Psoas muscle (tissue), 8 donors: ENCODE data around the gene TRIM33. TPM values are rescaled to one million over a fixed set of nuclear protein-coding genes. Genes with fewer than 3 reads are reported as not detected.

Source experiments
- ATAC-seq, 4 donors: fragments of 200-7000 bp; cut with Tn5 transposase; one replicate each; pipeline ENCODE4 v1.9.1; 2020; ENCODE audit warnings: moderate library complexity in 3 of 4, mild to moderate bottlenecking in 2 of 4
- DNase-seq, 2 donors: peaks; one replicate each; pipeline ENCODE4 v3.0.0-alpha.2; 2020
- H3K27ac ChIP-seq: fragments of 200-600 bp; one replicate; pipeline ENCODE4 v1.8.0; 2022
- H3K27me3 ChIP-seq, 3 donors: fragments of 200-600 bp in 1 of 3; one replicate each; pipeline versions ENCODE4 v1.6.1 to v1.8.0; 2013 to 2022; ENCODE audit warnings: low read length in 2 of 3, mild to moderate bottlenecking in 2 of 3, moderate library complexity in 1 of 3; ENCODE audit not compliant: insufficient read depth in 3 of 3
- H3K36me3 ChIP-seq, 2 donors: fragments of 200-600 bp in 1 of 2; one replicate each; pipeline versions ENCODE4 v1.6.1 to v1.8.0; 2013 to 2022; ENCODE audit warnings: low read depth in 1 of 2, mild to moderate bottlenecking in 1 of 2, moderate library complexity in 1 of 2; ENCODE audit not compliant: insufficient read depth in 1 of 2
- H3K4me1 ChIP-seq: fragments of 200-600 bp; one replicate; pipeline ENCODE4 v1.8.0; 2022
- H3K4me3 ChIP-seq: fragments of 200-600 bp; one replicate; pipeline ENCODE4 v1.8.0; 2022; ENCODE audit warnings: mild to moderate bottlenecking
- H3K9me3 ChIP-seq: fragments of 200-600 bp; one replicate; pipeline ENCODE4 v1.8.0; 2022
- CTCF ChIP-seq: fragments of 200-600 bp; IDR thresholded peaks from one replicate; pipeline ENCODE4 v1.8.0; 2022; ENCODE audit warnings: antibody characterized with exemption
- WGBS, 3 donors: extraction: QIAGEN DNeasy Blood & Tissue Kit; methylation state at CpG; one replicate each; pipeline versions ENCODE4 v1.1.6 to v1.1.7; 2013; 5-methylcytosine and 5-hydroxymethylcytosine counted together
- intact Hi-C, 2 donors: fragments of 100-400 bp; cut with DNase I; formaldehyde crosslinking; loops; one replicate each; pipeline versions ENCODE4 v1.11.0 to v1.14.2; 2022
- polyA plus RNA-seq, 3 donors: library from polyadenylated mRNA; stranded (reverse); fragments of 200-250 nt; gene quantifications; one replicate each; pipeline ENCODE4 v1.2.3, GENCODE V29; 2013
- total RNA-seq, 4 donors: library from RNA; stranded (reverse); fragmentation: NEBNext Ultra II Directional in 2 of 4; extraction: Animal tissue kit (Norgen Biotek cat#: 25700) in 2 of 4; gene quantifications; one replicate each; pipeline versions ENCODE4 v1.2.1 to v1.2.4, GENCODE V29; 2021 to 2023
- donor health status: healthy with polysubstance abuse.
- donor health status: DM: no; HTN: no; CAD: no; lungs with moderate emphysema.
- donor health status: Bipolar disorder and iron deficiency.
- donor health status: healthy.
- donor health status: DM: yes; HTN: yes; CAD: no.
- donor health status: DM: no; HTN: no; CAD: no.
- donor health status: DM: no; HTN: no; CAD: no.
- donor health status: DM: yes; HTN: yes; CAD: no.

Gene TRIM33
- total and polyA plus RNA-seq, 7 donors = 4.6 to 22.0 (median 15.2) TPM

GRCh38 chr1:114359791-114360190 is 151.2 kb downstream of the TRIM33 start:
- no peak for ATAC-seq
- WGBS, 3 donors = 36 to 60% (median 54%) methylated on average over 1 of the region's 1 CpG
- intact Hi-C loops = no loop called here

GRCh38 chr1:114355240-114355639 is 155.8 kb downstream of the TRIM33 start:
- ATAC-seq (no peak), DNase-seq (no peak)
- WGBS, 3 donors = 95 to 99% (median 97%) methylated on average over 3 of the region's 3 CpGs
- Histone ChIP-seq H3K9me3 (no peaks in the 10 kb centered on the region), H3K4me3 (no peak overlapping the region), H3K27me3 (no peaks in the 10 kb centered on the region), H3K27ac (no peak overlapping the region), H3K36me3 (no peaks in the 10 kb centered on the region), H3K4me1 (no peaks in the 10 kb centered on the region)
- intact Hi-C loops = no loop called here
- no peak for TF ChIP-seq CTCF

More at GRCh38 chr1:114359791-114360190, 151.2 kb downstream of the TRIM33 start:
- DNase-seq = no peak
- Histone ChIP-seq H3K4me1 (no peaks in the 10 kb centered on the region), H3K36me3 (no peaks in the 10 kb centered on the region), H3K27me3 (no peaks in the 10 kb centered on the region), H3K27ac (no peak overlapping the region), H3K9me3 (peaks cover 3% of the 10 kb centered on the region), H3K4me3 (no peak overlapping the region)
- TF ChIP-seq CTCF = no peak

- no peaks in the 10 kb centered on the region for H3K4me1 ChIP-seq
- TF ChIP-seq CTCF = no peak
- DNase-seq = peak; percentile 63 to 69
- H3K27ac ChIP-seq = no peak overlapping the region
- no peaks in the 10 kb centered on the region for H3K27me3 ChIP-seq
- no peaks in the 10 kb centered on the region for H3K9me3 ChIP-seq
- H3K36me3 ChIP-seq = no peaks in the 10 kb centered on the region
- intact Hi-C loops = no loop called here
- 19 to 31% (median 22%) methylated on average over 4 of the region's 4 CpGs for WGBS, 3 donors
- no peak overlapping the region for H3K4me3 ChIP-seq
- peak in 2 of 4 donors; percentile 37 to 57 for ATAC-seq
Measured at GRCh38 chr1:114353262-114353661, 157.7 kb downstream of the TRIM33 start.

GRCh38 chr1:114352797-114353196 is 158.2 kb downstream of the TRIM33 start:
- no peaks in the 10 kb centered on the region for H3K4me1 ChIP-seq
- no peaks in the 10 kb centered on the region for H3K9me3 ChIP-seq
- no peak overlapping the region for H3K4me3 ChIP-seq
- H3K36me3 ChIP-seq = no peaks in the 10 kb centered on the region
- no peak for TF ChIP-seq CTCF
- H3K27me3 ChIP-seq = no peaks in the 10 kb centered on the region
- DNase-seq = peak in 1 of 2 donors; percentile 26
- ATAC-seq = peak in 1 of 4 donors; percentile 9
- H3K27ac ChIP-seq = no peak overlapping the region
- intact Hi-C loops = no loop called here
- 40 to 46% (median 41%) methylated on average over 6 of the region's 6 CpGs for WGBS, 3 donors

- H3K27me3 ChIP-seq = no peaks in the 10 kb centered on the region
- no peaks in the 10 kb centered on the region for H3K36me3 ChIP-seq
- intact Hi-C loops = no loop called here
- H3K4me3 ChIP-seq = no peak overlapping the region
- no peak for DNase-seq
- TF ChIP-seq CTCF = no peak
- no peaks in the 10 kb centered on the region for H3K9me3 ChIP-seq
- no peak for ATAC-seq
- H3K4me1 ChIP-seq = peaks cover 6% of the 10 kb centered on the region
- H3K27ac ChIP-seq = no peak overlapping the region
- 91 to 93% (median 92%) methylated on average over 10 of the region's 10 CpGs for WGBS, 3 donors
Measured at GRCh38 chr1:114350731-114351445, 160.1 kb downstream of the TRIM33 start.
